Measurements from ENCODE around the gene SATB2.
A peak's percentile ranks its signal among the peaks of the same experiment; 100 is the strongest.

The SATB2 gene

DNA sequence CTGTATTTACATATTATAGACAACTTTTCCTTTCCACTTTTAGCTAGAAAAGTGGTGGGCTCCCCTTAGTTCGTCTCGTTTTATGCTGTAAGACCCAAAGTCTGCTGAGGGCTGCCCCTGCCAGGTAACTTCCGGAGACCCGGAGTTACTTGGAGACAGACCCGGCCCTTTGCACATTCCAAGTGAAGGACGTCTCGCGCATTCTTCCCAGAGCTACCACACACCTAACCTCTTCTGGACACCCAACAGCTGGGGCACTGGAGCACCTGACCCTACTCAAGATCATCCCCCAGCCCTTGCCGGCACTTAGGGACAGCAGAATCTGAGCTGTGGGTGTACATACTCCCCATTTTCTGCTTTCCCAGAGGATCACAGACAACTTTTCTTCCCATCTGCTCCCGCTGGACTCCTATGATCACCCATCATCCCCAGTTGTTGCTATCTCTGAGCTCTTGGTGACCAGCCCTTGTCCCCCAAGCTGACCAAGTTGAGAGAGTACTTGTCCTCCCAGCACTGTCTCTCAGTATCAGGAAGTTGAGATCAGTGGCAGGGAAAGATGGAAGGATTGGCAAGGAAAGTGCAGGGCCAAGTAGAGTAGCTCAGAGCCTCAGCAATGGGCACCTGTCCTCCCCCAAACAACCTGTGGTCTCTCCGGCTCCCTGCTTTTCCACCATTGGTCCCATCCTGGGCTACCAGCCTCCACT, 8.4 kb upstream of the SATB2 start:
- H3K4me3 ChIP-seq (replicated peaks in 1 of 2; ENCODE audit: low read depth in 2 of 2, low read length in 2 of 2): no peak overlapping the region
- no peak for DNase-seq (ENCODE audit: low read depth in 2 of 2)
- TF ChIP-seq, protein P1, sequence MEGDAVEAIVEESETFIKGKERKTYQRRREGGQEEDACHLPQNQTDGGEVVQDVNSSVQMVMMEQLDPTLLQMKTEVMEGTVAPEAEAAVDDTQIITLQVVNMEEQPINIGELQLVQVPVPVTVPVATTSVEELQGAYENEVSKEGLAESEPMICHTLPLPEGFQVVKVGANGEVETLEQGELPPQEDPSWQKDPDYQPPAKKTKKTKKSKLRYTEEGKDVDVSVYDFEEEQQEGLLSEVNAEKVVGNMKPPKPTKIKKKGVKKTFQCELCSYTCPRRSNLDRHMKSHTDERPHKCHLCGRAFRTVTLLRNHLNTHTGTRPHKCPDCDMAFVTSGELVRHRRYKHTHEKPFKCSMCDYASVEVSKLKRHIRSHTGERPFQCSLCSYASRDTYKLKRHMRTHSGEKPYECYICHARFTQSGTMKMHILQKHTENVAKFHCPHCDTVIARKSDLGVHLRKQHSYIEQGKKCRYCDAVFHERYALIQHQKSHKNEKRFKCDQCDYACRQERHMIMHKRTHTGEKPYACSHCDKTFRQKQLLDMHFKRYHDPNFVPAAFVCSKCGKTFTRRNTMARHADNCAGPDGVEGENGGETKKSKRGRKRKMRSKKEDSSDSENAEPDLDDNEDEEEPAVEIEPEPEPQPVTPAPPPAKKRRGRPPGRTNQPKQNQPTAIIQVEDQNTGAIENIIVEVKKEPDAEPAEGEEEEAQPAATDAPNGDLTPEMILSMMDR (IDR thresholded peaks at IDR 0.05; ENCODE audit: low read depth, low read length): no peak

DNA sequence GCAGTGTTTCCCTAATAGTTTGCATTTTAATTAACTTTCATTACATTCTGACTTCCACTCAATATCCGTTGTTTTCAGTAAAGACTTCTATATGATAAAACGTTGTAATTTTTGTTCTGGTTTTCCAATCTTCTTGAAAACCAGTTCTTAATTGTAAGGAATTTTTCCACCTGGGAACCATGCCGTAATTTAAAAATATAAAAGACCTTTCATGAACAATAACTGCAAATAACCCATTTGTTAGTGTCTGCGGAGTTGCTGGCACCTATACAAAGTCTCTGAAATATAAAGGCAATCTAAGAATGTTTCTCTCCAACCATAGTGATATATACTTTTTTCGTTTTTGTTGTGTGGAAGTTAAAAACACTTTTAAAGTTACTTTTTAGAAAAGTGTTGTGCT, 7.7 kb upstream of the SATB2 start:
- H3K4me3 ChIP-seq (replicated peaks in 1 of 2; ENCODE audit: low read depth in 2 of 2, low read length in 2 of 2): no peak overlapping the region
- TF ChIP-seq, protein P1 (IDR thresholded peaks at IDR 0.05; ENCODE audit: low read depth, low read length): no peak
- DNase-seq (ENCODE audit: low read depth in 2 of 2): no peak

DNA sequence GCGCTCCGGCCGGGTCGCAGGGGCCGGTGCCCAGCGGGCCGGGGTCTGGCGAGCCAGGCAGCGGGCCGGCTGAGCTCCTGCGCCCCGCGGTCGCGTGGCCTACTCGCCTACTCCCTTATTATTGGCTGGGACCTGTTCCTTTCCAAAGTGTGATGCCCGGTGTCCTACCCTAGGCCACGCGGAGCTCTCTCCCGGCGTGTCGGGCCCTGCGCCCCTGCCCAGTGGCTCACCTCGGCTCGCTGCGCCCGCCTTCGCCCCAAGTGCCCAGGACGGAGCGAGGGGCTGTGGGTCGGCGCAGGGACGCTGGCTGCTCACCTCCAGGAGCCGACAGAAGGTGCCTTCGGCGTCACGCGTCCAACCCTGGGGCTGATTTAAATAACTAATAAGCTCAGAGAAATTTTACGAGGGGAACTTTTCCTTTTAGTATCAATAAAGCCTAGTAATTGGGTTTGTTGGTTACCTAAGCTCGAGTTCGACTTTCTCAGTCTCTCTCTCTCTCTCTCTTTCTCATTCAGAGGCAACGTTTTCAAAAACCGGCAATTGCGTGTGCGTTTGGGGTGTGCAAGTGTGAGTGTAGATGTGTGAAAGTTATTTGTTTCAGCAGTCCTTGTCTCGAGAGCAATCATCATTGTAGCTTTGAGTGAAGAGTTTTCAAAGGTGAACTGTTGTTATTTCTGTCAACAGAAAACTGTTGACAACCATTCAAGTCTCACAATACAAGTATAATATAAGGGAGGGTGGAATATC, 7.0 kb upstream of the SATB2 start:
- DNase-seq (ENCODE audit: low read depth in 2 of 2): no peak
- TF ChIP-seq, protein P1 (IDR thresholded peaks at IDR 0.05; ENCODE audit: low read depth, low read length): no peak
- no peak overlapping the region for H3K4me3 ChIP-seq (replicated peaks in 1 of 2; ENCODE audit: low read depth in 2 of 2, low read length in 2 of 2)

DNA sequence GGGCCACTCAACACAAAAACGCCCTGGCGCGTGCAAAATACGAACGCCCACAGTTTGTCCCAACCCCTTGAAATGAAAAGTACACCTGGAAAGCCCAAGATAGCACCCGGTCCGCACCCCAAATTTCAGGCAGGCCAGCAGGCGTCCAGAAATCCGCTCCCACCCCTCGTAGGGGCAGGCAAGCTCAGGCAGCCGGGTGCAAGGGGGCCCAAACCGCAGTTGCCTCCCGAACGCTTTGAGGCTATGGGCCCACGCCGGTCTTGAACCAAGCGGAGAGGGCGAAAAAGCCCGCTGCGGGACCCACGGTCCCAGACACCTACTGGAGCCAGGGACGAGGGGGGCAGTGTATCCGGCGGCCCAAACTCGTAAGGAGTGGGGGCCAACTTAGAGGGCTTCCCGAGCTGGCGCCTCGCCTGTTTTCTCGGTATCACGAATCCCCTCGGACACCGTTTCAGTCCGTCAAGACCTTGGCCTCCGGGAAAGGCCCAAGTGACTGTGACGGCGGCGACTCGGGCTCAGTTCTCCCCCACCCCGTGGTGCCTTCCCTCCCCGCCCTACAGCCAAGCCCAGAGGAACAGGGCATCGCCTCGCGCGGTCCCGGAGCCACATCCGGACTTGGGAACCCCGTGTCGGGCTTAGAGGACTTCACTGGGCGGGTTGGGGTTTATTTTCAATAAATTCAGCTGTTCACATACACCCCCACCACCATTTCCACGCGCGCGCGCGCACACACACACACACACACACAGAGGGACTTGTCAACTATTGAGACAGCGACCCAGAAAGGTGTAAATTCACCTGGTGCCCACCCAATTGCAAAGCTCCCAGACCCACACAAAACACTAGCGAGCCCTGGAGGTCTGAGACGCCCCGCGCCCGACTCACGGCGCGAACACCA, 6.2 kb upstream of the SATB2 start:
- H3K4me3 ChIP-seq (replicated peaks in 1 of 2; ENCODE audit: low read depth in 2 of 2, low read length in 2 of 2): peak overlapping the region; percentile 15 to 58
- no peak for DNase-seq (ENCODE audit: low read depth in 2 of 2)
- TF ChIP-seq, protein P1 (IDR thresholded peaks at IDR 0.05; ENCODE audit: low read depth, low read length): no peak

DNA sequence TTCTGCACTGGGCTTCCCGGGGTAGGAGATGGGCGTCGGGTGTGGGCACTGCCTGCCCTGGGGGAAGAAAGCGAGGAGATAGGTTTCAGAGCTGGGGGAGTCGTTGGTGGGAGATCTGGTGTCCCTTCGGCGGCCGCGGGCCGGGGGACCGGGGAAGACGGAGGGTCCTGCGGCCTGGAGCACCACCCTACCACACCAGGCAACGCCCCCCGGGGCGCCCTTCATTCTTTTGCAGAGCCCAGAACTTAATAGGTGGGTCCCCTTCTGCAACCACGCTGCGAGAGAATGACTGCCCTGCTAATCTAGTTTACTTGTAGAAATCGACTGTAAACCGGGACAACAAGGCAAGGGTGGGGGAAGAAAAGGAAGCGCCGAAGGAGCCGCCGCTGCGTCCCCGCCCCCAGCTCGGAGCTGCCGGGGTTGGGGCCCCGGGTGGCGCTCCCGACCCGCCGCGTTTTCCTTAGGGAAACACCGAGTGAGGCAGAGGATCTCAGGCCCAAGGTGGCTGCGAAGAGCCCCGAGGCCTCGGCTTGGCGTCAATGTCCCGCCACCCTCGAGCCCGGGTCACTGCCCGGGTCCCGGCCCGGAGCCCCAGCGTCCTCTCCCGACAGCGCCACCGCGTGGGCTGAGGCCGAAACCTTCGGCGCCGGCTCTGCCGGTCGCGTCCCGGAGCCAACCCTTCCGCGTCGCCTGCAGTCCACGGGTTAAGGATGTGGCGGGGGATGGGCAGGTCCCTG, 5.4 kb upstream of the SATB2 start:
- peak overlapping the region; percentile 30 to 58 for H3K4me3 ChIP-seq (replicated peaks in 1 of 2; ENCODE audit: low read depth in 2 of 2, low read length in 2 of 2)
- TF ChIP-seq, protein P1 (IDR thresholded peaks at IDR 0.05; ENCODE audit: low read depth, low read length): peak; percentile 65
- peak; percentile 42 to 59 for DNase-seq (ENCODE audit: low read depth in 2 of 2)

DNA sequence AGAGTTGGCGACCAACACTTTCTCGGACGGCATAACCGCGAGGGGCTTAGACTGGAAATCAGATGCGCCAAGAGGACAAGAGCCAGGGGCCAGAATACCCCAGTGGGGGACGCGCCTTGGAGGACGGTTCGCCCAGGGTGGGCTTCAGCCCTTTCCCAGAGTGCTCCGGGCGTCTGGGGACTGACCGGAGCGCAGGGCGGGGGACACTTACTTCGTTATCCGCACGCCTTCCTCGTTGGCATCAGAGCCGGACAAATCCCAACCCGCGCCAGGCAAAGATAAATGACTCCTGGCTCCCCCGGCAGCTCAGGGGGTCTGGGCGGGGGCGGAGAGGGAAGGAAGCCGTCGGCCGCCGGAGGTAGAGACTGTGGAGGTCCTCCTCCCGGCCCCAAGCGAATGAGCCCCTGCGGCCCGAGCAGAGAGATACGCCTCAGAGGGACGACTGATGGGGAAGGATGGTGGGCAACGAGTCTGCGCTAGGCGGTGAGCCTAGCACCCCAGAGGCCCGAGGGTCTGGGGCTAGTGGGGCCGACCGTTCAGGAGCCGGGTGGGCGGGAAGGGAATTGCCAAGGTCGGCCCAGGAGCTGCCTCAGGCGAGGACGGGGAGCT, 4.7 kb upstream of the SATB2 start:
- no peak overlapping the region for H3K4me3 ChIP-seq (replicated peaks in 1 of 2; ENCODE audit: low read depth in 2 of 2, low read length in 2 of 2)
- TF ChIP-seq, protein P1 (IDR thresholded peaks at IDR 0.05; ENCODE audit: low read depth, low read length): no peak
- DNase-seq (ENCODE audit: low read depth in 2 of 2): no peak
